ENCODE measurements around the gene UBL4A.

UBL4A gene

DNA sequence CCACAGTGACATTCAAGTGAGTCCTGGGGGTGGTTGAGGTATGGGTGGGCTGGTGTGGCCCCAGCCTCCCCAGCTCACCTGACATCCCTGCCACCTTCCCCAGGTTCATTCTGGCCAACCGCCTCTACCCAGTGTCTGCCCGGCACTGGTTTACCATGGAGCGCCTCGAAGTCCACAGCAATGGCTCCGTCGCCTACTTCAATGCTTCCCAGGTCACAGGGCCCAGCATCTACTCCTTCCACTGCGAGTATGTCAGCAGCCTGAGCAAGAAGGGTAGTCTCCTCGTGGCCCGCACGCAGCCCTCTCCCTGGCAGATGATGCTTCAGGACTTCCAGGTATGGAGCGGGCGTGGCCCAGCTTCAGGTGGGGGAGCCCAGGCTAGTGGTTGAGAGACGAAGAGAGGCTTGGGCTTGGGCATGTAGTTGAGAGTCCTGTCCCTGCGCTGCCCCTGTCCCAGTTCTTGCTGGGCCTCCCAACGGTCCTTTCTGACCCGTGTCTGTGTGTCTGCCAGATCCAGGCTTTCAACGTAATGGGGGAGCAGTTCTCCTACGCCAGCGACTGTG lies 51.2 kb downstream of the UBL4A start:
- H3K4me1 Mint-ChIP-seq (ENCODE audit: low read depth) = peaks cover 17% of the 10 kb centered on the region
- no peaks in the 10 kb centered on the region for H3K9me3 Mint-ChIP-seq
- H3K27me3 Mint-ChIP-seq (ENCODE audit: low read depth) = no peaks in the 10 kb centered on the region
- no peak overlapping the region for H3K27ac Mint-ChIP-seq
- peaks cover 11% of the 10 kb centered on the region for H3K36me3 Mint-ChIP-seq (ENCODE audit: low read depth)
- no peak overlapping the region for H3K4me3 Mint-ChIP-seq

DNA sequence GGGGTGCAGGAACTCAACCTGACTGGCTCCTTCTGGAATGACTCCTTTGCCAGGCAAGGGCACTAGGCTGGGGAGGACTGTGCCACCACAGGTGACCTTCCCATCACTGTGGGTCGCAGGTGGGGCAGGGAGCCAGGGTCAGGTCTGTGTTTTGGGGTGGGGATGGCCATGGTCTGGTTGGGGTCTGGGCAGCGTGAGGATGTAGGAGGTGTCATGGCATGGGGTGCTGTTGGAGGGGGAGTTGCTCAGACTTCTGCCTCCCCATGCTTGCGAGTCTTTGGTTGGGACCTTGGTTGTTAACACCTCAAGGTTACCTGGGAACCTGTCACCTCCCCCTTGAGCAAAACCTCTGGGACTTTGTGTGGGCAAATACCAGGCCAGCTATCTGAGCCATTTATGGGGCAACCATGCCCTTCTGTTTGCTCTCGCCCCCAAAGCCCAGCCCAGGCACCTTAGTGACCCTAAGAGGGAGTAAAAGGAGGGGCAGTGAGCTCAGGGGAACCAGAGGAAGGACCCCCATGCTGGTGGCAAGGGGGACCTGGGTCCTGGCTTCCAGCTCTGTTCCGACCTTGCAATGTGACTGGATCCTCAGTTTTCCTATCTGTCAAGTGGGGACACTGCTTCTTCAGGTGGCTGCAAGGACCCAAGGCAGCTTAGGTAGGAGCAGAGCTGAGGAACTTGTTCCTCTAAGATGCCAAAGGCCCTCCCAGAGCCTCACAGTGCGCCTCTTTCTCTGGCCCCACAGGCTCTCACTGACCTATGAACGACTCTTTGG lies 51.8 kb downstream of the UBL4A start:
- H3K27ac Mint-ChIP-seq = no peak overlapping the region
- H3K4me1 Mint-ChIP-seq (ENCODE audit: low read depth) = peaks cover 20% of the 10 kb centered on the region
- H3K27me3 Mint-ChIP-seq (ENCODE audit: low read depth) = no peaks in the 10 kb centered on the region
- H3K4me3 Mint-ChIP-seq = no peak overlapping the region
- H3K36me3 Mint-ChIP-seq (ENCODE audit: low read depth) = peaks cover 11% of the 10 kb centered on the region
- H3K9me3 Mint-ChIP-seq = no peaks in the 10 kb centered on the region

Data from T-helper 1 cell treated with Interleukin-12 subunit alpha and Interleukin-12 subunit beta and Interleukin-4 antibody, amounts not matched to agents 30 μg/mL and 1 μg/mL, for 36 hours (primary cell).